ENCODE measurements around the gene SKP2.

SKP2 gene

DNA sequence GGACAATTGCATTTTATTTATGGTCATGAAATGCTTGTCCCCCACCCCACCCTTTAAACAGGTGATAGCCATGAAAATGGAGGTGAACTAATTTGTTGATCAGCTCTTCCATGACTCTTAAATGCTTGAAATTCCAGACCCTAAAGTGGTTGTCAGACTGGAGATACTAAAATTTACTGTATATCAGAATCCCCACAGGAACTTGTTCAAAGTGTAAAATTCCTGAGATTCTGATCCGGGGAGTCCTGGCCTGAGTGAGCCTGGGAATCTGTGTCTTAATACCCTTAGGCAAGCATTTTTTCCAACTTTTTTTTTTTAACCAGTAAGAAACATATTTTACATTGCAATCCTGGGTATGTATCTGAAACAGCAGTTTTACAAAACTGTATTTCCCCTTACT is 4.7 kb downstream of the SKP2 start:
- Histone ChIP-seq H3K4me1 (ENCODE audit: control insufficient read depth, insufficient read depth, low read length, poor library complexity, severe bottlenecking) (peaks cover 33% of the 10 kb centered on the region), H3K4me3 (ENCODE audit: extremely low read depth, insufficient read depth, low read length, poor library complexity, severe bottlenecking) (no peak overlapping the region), H3K36me3 (ENCODE audit: control insufficient read depth, insufficient read depth, low read length) (peaks cover 64% of the 10 kb centered on the region), H3K27ac (ENCODE audit: low read depth, low read length, severe bottlenecking) (peak overlapping the region; percentile 83), H3K9me3 (ENCODE audit: control insufficient read depth, low read length) (no peaks in the 10 kb centered on the region)
- WGBS, 2 experiments (ENCODE audit: insufficient coverage in 2 of 2) = 60% methylated on average over 1 of the region's 1 CpG; no CpG with 5 or more reads in 1 of the 2 experiments

DNA sequence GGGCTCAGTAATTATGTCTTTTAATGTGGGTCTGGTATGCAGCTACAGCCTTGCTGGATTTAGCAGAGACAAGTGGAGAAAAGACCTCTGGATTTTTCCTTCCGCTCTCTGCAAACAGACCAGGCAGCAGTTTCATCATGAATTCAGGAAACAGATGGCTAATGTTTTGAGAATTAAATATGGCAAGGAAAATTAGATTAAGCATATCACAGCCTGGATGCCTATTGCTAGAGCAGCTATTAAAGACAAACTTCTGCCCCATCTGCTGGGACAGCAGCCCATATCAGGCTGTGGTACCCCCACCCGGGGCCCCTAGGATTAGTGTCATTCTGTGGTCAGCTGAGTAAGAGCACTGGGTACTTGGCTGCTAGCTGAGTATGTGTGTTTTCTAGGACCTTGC is 6.2 kb downstream of the SKP2 start:
- peaks cover 33% of the 10 kb centered on the region for H3K4me1 ChIP-seq (ENCODE audit: control insufficient read depth, insufficient read depth, low read length, poor library complexity, severe bottlenecking)
- no peaks in the 10 kb centered on the region for H3K9me3 ChIP-seq (ENCODE audit: control insufficient read depth, low read length)
- H3K4me3 ChIP-seq (ENCODE audit: extremely low read depth, insufficient read depth, low read length, poor library complexity, severe bottlenecking) = no peak overlapping the region
- peaks cover 79% of the 10 kb centered on the region for H3K36me3 ChIP-seq (ENCODE audit: control insufficient read depth, insufficient read depth, low read length)
- peak overlapping the region; percentile 17 for H3K27ac ChIP-seq (ENCODE audit: low read depth, low read length, severe bottlenecking)
- 100% methylated on average over 1 of the region's 2 CpGs; no CpG with 5 or more reads in 1 of the 2 experiments for WGBS, 2 experiments (ENCODE audit: insufficient coverage in 2 of 2)

DNA sequence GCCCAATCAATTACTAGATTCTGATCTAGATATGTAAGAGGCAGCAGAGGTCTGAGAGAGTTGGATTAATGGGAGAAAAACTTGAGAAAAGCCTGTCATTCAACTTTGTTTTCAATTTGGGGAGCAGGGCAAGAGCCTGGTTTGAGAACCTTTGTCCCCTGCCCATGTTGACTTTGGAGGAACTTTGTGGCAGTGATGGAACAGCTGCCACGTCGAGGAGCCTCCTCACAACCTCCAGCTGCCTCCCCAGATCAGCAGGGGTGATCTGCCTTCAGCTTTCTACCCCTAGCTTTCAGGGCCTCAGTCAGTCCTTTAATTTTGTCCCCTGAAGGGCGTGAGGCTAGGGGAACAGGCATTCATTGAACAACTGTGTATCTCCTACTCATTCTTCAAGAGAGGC is 8.7 kb downstream of the SKP2 start:
- Histone ChIP-seq H3K4me1 (ENCODE audit: control insufficient read depth, insufficient read depth, low read length, poor library complexity, severe bottlenecking) (peaks cover 29% of the 10 kb centered on the region), H3K4me3 (ENCODE audit: extremely low read depth, insufficient read depth, low read length, poor library complexity, severe bottlenecking) (no peak overlapping the region), H3K9me3 (ENCODE audit: control insufficient read depth, low read length) (no peaks in the 10 kb centered on the region), H3K27ac (ENCODE audit: low read depth, low read length, severe bottlenecking) (no peak overlapping the region), H3K36me3 (ENCODE audit: control insufficient read depth, insufficient read depth, low read length) (peaks cover 76% of the 10 kb centered on the region)
- WGBS, 2 experiments (ENCODE audit: insufficient coverage in 2 of 2) = 74 to 96% methylated on average over 2 to 3 of the region's 3 CpGs

GRCh38 chr5:36161361-36161760 is 9.4 kb downstream of the SKP2 start:
- H3K4me3 ChIP-seq (ENCODE audit: extremely low read depth, insufficient read depth, low read length, poor library complexity, severe bottlenecking) = no peak overlapping the region
- H3K9me3 ChIP-seq (ENCODE audit: control insufficient read depth, low read length) = no peaks in the 10 kb centered on the region
- peaks cover 21% of the 10 kb centered on the region for H3K4me1 ChIP-seq (ENCODE audit: control insufficient read depth, insufficient read depth, low read length, poor library complexity, severe bottlenecking)
- no peak overlapping the region for H3K27ac ChIP-seq (ENCODE audit: low read depth, low read length, severe bottlenecking)
- H3K36me3 ChIP-seq (ENCODE audit: control insufficient read depth, insufficient read depth, low read length) = peaks cover 76% of the 10 kb centered on the region
- WGBS, 2 experiments (ENCODE audit: insufficient coverage in 2 of 2) = 94 to 100% methylated on average over 1 to 2 of the region's 4 CpGs

DNA sequence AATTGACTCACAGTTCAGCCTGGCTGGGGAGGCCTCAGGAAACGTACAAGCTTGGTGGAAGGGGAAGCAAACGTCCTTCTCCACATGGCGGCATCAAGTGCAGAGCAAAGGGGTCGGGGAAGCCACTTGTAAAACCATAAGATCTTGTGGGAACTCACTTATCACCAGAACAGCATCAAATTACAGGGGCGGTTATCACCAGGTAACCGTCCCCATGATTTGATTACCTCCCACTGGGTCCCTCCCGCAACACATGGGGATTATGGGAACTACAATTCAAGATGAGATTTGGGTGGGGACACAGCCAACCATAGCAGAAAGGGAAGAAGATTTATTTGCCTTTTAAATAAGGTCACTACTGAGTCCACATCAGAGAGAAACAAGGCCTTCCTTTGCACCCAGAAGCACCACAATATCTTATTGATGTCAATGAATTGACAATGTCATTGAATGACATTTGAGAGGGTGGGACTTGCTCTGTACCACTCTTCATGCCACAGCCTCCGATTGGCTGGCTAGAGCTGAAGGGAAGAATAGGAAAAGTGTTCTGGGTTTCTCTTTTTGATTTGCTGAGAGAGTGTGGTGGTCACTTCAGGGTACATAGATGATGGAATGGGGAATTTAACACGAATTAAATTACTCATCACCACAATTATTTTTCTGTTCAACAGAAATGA is 11.0 kb downstream of the SKP2 start:
- Histone ChIP-seq H3K9me3 (ENCODE audit: control insufficient read depth, low read length) (no peaks in the 10 kb centered on the region), H3K4me3 (ENCODE audit: extremely low read depth, insufficient read depth, low read length, poor library complexity, severe bottlenecking) (no peak overlapping the region), H3K36me3 (ENCODE audit: control insufficient read depth, insufficient read depth, low read length) (peaks cover 90% of the 10 kb centered on the region), H3K27ac (ENCODE audit: low read depth, low read length, severe bottlenecking) (no peak overlapping the region), H3K4me1 (ENCODE audit: control insufficient read depth, insufficient read depth, low read length, poor library complexity, severe bottlenecking) (peaks cover 6% of the 10 kb centered on the region)
- 93% methylated on average over 5 of the region's 9 CpGs for WGBS, 2 experiments (ENCODE audit: insufficient coverage in 2 of 2)

DNA sequence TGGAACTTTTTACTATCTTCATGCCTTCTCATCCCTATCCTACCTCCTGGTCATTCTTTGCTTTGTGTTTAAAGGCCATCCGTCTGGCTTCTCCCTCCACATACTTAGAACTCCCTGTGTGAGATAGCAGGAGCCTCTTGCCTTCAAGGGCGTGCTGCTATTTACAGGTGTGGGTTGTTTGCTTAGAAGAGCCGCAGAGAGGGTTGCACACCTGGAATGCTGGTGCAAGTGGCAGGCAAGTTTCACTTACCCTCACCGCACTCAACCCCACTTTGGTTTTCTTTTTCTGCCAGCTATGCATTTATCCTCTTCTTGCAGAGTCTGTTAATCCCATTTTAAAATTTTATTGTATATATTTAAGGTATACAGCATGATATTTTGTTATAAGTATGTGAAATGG is 12.6 kb downstream of the SKP2 start:
- no peaks in the 10 kb centered on the region for H3K4me1 ChIP-seq (ENCODE audit: control insufficient read depth, insufficient read depth, low read length, poor library complexity, severe bottlenecking)
- H3K36me3 ChIP-seq (ENCODE audit: control insufficient read depth, insufficient read depth, low read length) = peaks cover 89% of the 10 kb centered on the region
- no peak overlapping the region for H3K27ac ChIP-seq (ENCODE audit: low read depth, low read length, severe bottlenecking)
- no peaks in the 10 kb centered on the region for H3K9me3 ChIP-seq (ENCODE audit: control insufficient read depth, low read length)
- no peak overlapping the region for H3K4me3 ChIP-seq (ENCODE audit: extremely low read depth, insufficient read depth, low read length, poor library complexity, severe bottlenecking)
- 80 to 100% methylated on average over 1 to 2 of the region's 4 CpGs for WGBS, 2 experiments (ENCODE audit: insufficient coverage in 2 of 2)

- Histone ChIP-seq H3K4me3 (ENCODE audit: extremely low read depth, insufficient read depth, low read length, poor library complexity, severe bottlenecking) (no peak overlapping the region), H3K27ac (ENCODE audit: low read depth, low read length, severe bottlenecking) (no peak overlapping the region), H3K4me1 (ENCODE audit: control insufficient read depth, insufficient read depth, low read length, poor library complexity, severe bottlenecking) (no peaks in the 10 kb centered on the region), H3K36me3 (ENCODE audit: control insufficient read depth, insufficient read depth, low read length) (peaks cover 83% of the 10 kb centered on the region), H3K9me3 (ENCODE audit: control insufficient read depth, low read length) (no peaks in the 10 kb centered on the region)
- 87 to 98% methylated on average over 3 to 4 of the region's 4 CpGs for WGBS, 2 experiments (ENCODE audit: insufficient coverage in 2 of 2)
These were observed 16.8 kb downstream of the SKP2 start for GRCh38 chr5:36168737-36169136.

GRCh38 chr5:36170832-36171424 is 19.0 kb downstream of the SKP2 start:
- no peaks in the 10 kb centered on the region for H3K4me1 ChIP-seq (ENCODE audit: control insufficient read depth, insufficient read depth, low read length, poor library complexity, severe bottlenecking)
- H3K27ac ChIP-seq (ENCODE audit: low read depth, low read length, severe bottlenecking) = no peak overlapping the region
- H3K4me3 ChIP-seq (ENCODE audit: extremely low read depth, insufficient read depth, low read length, poor library complexity, severe bottlenecking) = no peak overlapping the region
- H3K9me3 ChIP-seq (ENCODE audit: control insufficient read depth, low read length) = no peaks in the 10 kb centered on the region
- peaks cover 82% of the 10 kb centered on the region for H3K36me3 ChIP-seq (ENCODE audit: control insufficient read depth, insufficient read depth, low read length)
- WGBS, 2 experiments (ENCODE audit: insufficient coverage in 2 of 2) = 87 to 88% methylated on average over 1 to 3 of the region's 5 CpGs

- Histone ChIP-seq H3K36me3 (ENCODE audit: control insufficient read depth, insufficient read depth, low read length) (peaks cover 73% of the 10 kb centered on the region), H3K4me1 (ENCODE audit: control insufficient read depth, insufficient read depth, low read length, poor library complexity, severe bottlenecking) (no peaks in the 10 kb centered on the region), H3K4me3 (ENCODE audit: extremely low read depth, insufficient read depth, low read length, poor library complexity, severe bottlenecking) (no peak overlapping the region), H3K27ac (ENCODE audit: low read depth, low read length, severe bottlenecking) (no peak overlapping the region), H3K9me3 (ENCODE audit: control insufficient read depth, low read length) (no peaks in the 10 kb centered on the region)
- 83 to 100% methylated on average over 1 of the region's 1 CpG for WGBS, 2 experiments (ENCODE audit: insufficient coverage in 2 of 2)
These were observed 20.7 kb downstream of the SKP2 start for GRCh38 chr5:36172599-36172998.

DNA sequence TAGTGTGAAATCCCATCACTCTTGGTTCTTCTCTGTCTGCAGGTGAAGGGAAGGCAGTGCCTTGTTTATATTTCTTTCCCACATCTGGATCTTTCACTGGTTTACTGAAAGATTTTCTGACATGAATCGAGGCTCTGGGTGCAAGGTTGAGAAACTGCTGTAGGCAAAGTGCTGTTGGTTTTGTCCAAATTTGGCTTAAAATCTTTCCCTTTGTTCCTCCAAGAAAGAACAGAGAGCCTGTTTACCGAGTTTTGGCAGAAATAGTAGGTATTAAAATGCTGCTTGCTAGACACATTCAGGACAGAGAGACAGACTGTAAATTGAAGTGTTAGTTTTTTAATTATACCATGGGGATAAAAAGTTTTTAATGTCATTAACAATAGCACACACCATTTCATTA is 21.5 kb downstream of the SKP2 start:
- no peak overlapping the region for H3K27ac ChIP-seq (ENCODE audit: low read depth, low read length, severe bottlenecking)
- H3K9me3 ChIP-seq (ENCODE audit: control insufficient read depth, low read length) = no peaks in the 10 kb centered on the region
- H3K4me1 ChIP-seq (ENCODE audit: control insufficient read depth, insufficient read depth, low read length, poor library complexity, severe bottlenecking) = no peaks in the 10 kb centered on the region
- H3K36me3 ChIP-seq (ENCODE audit: control insufficient read depth, insufficient read depth, low read length) = peaks cover 73% of the 10 kb centered on the region
- H3K4me3 ChIP-seq (ENCODE audit: extremely low read depth, insufficient read depth, low read length, poor library complexity, severe bottlenecking) = no peak overlapping the region
- no CpG with 5 or more reads among the region's 2 CpGs for WGBS, 2 experiments (ENCODE audit: insufficient coverage in 2 of 2)

DNA sequence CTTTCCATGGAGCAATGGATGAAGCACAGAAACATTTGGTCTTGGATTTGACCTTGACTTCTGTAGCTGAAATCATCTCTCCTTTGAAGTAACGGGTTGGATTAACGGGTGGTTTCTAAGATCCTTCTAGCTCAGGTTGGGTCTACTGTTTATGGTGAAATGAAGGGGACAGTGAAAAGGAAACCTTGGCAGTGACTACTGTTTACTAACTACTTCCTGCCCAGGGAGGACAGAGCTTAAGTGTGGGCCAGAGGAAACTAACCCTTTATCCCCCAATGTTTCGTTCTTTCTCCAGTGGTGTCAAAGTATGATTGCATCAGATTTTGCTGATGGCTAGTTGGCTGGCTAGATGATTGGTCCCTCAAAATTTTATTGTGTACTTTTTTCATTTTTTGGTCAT is 22.2 kb downstream of the SKP2 start:
- peaks cover 71% of the 10 kb centered on the region for H3K36me3 ChIP-seq (ENCODE audit: control insufficient read depth, insufficient read depth, low read length)
- no peak overlapping the region for H3K4me3 ChIP-seq (ENCODE audit: extremely low read depth, insufficient read depth, low read length, poor library complexity, severe bottlenecking)
- no peaks in the 10 kb centered on the region for H3K4me1 ChIP-seq (ENCODE audit: control insufficient read depth, insufficient read depth, low read length, poor library complexity, severe bottlenecking)
- H3K27ac ChIP-seq (ENCODE audit: low read depth, low read length, severe bottlenecking) = no peak overlapping the region
- H3K9me3 ChIP-seq (ENCODE audit: control insufficient read depth, low read length) = no peaks in the 10 kb centered on the region
- WGBS, 2 experiments (ENCODE audit: insufficient coverage in 2 of 2) = 80% methylated on average over 1 of the region's 3 CpGs; no CpG with 5 or more reads in 1 of the 2 experiments

All from mesodermal cell (in vitro differentiated cells).